Bone marrow (tissue), 2 donors: ENCODE data around the gene MYORG.

Experiments
- DNase-seq, 2 donors: peaks; one replicate each; lab custom pipeline; 2025; lab: John Stamatoyannopoulos, UW

Gene MYORG

GRCh38 chr9:34376596-34377403 is at the start of gene MYORG:
MYORG (minus strand) TSS chr9:34376898; CDS start chr9:34372943, 3,955 bp downstream.
- peak; percentile 68 to 90 for DNase-seq

GRCh38 chr9:34419716-34420504 is 43.2 kb upstream of the MYORG start:
- DNase-seq, result no peak

- no peak for DNase-seq
Observed at GRCh38 chr9:34417734-34418133, 41.0 kb upstream of the MYORG start.

DNA sequence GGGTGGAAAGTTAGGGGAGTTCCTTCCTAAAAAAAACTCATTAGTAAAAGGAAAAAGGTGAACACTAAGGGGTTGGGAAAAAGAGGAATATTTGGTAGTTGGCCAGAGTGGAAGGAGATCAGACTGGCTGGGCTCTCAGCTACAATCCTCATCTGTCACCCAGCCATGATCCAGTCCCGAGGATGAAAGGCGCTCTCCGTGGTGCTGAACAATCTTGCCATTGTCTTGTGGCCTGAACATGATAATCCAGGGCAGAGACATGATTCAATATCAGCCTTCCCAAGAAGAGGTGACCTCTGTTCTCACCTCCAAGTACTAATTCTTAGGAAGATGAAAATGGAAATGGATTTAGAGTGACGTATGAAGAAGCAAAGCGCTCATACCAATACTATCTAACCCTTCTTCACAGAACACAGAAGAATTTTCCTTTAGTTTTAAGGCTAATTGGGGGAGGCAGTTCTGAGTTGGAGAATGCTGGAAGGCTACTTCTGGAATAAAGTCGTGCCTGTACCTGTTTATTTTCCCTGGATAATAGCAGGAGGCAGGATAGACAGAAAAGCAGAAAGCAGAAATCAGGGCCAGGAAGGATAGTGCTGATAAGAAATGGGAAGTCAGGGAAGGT is 36.6 kb upstream of the MYORG start:
- no peak for DNase-seq

DNA sequence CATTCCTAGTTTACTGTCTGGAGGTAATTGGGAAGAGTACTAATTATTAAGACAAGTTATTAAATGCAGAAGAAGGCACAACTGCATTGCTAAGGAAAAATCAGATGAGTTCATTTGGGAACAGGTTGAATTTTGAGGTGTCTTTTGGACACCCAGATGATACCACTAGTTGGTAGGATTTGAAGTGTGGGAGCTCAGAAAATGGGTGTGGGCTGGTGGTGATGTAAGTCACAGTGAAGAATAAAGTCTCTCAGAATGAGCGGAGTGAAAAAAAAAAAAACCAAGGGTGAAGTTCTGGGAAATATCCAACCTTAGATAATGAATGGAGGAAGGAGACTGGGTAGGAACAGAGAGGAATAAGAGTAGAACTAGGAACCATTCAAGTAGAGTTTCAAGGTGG is 35.6 kb upstream of the MYORG start:
- DNase-seq, result no peak

DNA sequence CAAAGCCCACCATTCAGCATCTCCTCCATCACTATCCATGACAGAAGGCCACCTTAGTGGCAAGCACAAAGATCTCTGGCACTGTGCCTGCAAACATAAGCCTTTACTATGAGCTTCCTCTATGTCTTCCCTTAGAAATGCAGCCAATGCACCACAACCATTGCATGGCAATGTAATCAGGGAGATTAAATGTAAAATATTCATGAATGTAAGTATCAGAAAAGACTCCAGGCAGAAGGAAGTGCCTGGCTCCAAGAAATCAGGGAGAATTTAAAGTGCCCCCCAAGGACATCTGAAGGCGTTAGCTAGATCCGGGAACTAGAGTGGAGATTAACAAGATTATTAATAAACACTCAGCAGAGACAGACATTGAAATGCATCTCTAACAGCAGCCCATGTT is 32.5 kb upstream of the MYORG start:
- DNase-seq, result no peak

DNA sequence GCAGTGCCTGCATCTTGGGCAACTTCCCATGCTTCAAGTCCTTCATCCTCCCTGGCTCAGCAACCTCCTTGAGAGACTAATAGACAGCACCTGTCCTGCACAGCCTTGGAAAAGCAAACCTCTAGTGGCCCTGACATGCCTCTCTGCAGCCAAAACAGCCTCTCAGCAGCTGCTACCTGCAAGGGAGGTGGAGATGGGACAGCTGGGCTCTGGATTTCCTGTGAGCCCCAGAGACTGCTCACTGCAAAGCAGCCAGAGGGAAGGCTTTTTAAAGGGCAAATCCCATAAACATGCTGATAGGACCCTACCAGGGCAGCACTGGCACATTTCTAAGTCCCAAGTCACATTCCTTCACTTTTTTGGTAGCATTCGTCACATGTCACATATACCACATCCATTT is 31.5 kb upstream of the MYORG start:
- no peak for DNase-seq

DNA sequence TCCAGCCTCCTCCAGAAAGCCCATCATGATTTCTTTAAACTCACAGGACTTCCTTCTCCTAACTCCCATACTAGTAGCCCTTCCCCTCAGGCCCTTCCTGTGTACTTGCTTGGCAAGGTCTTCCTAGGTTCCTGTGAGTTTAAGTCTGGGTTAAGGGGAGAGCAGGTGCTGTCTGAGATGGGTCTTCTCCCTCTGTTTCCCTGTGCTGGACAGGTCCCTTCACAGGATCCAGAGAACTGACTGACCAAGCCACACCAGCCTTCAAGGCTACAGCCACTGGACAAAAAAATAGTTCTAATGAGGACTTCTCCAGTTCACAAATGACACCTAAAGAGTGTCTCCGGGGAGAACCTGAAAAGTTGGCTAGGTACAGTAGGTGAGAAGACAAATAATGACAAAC is 29.5 kb upstream of the MYORG start:
- no peak for DNase-seq

- no peak for DNase-seq
Observed at GRCh38 chr9:34405719-34406118, 29.0 kb upstream of the MYORG start.

- peak in 1 of 2 donors; percentile 11 for DNase-seq
Observed at GRCh38 chr9:34403554-34404380, 27.1 kb upstream of the MYORG start.

GRCh38 chr9:34400686-34401602 is 24.2 kb upstream of the MYORG start:
- no peak for DNase-seq

DNA sequence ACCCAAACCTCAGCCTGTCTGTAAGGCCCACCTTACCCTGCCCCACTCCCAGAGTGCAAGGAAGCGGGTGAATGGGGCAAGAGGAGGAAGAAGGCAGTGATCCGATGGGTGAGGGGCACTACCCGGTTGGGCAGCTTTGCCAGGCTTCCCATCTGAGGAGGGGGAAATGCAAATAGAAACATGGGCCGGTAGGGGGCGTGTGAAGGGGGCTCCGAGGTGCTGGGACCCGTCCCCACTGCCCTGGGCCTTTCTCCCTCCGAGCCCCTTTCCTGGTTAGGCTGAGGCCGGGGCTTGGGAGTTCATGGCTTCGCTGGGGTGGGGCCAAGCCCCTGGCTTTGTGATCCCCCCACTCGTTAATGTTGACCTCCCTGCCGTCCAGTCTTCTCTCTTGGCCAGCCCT is 23.6 kb upstream of the MYORG start:
- no peak for DNase-seq

DNA sequence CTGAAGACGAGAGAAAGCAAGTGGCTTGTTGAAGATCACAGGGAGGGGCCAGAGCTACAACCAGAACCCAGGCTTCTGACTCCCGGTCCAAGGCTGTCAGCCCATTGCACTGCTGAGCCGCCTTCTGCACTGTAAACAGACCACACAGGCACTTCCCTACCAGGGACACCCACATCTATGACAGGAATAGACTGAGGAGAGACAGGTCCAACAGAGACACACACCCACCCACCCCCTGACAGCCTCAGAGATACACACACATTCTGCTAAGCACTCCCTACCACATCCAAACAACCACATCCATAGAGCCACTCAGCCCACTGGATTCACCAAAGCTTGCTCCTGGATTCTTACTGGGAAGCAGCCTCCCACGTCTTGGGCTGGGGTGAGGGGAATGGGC is 23.0 kb upstream of the MYORG start:
- DNase-seq, result no peak

DNA sequence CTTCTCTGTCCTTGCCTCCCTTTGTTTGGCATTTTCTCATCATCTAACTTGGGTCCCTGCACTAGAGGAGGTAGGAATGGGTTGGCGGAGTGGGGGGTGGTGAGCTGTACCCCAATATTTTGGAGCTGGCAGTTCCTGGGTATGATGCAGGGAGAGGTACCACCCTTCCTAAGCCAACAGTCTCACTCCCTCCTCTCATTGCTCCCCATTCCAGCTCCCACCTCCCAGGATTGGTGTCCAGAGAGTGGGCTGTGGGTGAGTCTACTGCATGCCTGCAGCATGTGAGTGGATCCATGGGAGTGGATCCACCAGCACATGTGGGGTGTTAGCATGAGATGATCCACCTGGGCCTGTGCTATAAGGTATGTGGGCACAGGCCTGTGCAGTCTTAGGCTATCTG is 22.2 kb upstream of the MYORG start:
- no peak for DNase-seq

DNA sequence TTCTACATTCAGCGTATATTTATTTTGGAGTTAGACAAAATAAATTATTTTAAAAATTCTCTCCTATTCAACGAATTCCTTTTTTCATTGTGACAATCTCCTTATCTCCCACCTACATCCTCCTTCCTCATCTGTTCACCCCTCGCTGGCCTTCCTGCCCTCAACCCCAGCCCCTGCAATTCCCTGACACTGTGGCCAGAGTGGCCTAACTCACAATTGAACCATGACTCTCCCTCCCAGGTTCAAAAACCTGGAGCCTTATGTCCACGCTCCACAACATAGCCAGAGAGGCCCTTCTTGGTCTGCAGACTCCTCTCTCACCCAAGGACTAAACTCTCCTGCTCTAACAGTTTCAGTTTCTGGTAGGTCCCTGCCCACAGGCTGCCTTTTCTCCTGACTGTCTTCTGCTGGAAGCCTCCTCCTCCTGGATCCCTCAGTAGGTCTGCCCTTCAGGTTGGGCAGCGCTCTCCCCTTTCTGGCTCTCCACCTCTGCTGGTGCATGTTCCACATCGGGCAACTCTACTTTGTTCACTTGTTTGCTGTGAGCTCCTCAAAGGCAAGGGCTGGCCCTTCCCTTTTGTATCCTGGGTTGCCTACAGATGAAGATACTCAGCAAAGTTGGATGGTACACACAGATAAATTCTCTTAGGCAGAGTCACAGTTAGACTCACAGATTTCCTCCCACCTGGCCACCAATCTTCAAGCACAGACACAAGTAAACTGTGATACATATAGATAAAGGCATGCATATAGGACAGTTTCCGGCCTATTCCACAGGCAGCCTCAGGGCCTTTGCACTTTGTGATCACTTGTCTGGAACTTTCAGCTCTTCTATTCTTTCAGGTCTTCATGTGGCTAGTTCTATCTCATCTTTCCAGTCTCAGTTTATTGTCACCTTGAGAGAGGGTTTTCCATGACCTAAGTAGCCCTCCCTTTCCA is 19.8 kb upstream of the MYORG start:
- no peak for DNase-seq

DNA sequence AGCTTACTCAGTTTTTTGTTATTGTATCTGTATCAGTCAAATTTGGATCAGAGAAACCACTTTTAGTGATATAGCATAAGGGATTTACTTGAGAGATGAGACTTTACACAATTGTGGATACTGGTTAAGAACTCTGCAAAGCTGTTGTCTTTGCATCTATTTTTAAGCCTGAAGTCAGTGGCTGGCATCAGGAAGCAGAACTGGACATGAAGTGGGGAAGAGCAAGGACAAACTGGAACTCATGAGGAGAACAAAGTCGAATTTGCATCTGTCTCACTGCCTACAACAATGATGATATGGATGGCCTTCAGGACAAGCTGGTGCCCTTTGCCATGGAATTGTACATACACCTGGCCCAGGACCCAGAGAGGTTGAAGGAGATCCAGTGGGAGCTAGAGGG is 15.8 kb upstream of the MYORG start:
- DNase-seq, result no peak

- no peak for DNase-seq
Observed at GRCh38 chr9:34387239-34387638, 10.5 kb upstream of the MYORG start.

DNA sequence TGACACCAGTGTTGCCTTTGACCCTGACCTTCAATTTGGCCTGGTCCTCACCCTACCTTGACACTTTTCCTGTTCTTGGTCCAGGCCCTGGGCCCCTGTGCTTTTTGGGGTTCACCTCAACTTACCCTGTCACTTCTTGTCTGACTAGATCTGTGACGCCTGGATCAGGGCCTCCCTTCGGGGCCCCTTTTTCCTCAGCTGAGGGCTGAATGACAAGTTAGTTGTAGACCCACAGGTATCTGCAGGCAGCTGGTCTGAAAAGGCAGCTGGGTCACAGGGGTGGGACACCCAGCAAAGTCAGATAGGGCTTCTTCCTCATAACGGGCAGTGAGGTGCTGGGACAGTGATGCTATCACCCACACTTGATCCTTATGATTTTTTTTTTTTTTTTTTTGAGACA is 10.0 kb upstream of the MYORG start:
- DNase-seq, result no peak

- no peak for DNase-seq
Observed at GRCh38 chr9:34385561-34386230, 9.0 kb upstream of the MYORG start.
